ENCODE data around the gene MTMR4.
"Not testable (repeated sequence)": the region's sequence is repeated elsewhere in the genome, so short reads cannot be mapped to it uniquely, and the experiment has no call there.

MTMR4 gene

GRCh38 chr17:58516644-58517377 is 2.4 kb upstream of the MTMR4 start:
- H3K4me1 Mint-ChIP-seq: peaks cover 37 to 47% of the 10 kb centered on the region in 2 donors
- DNase-seq: no peak

GRCh38 chr17:58515286-58515685 is 848 bp upstream of the MTMR4 start:
- Mint-ChIP-seq H3K4me1 (peaks cover 49 to 63% of the 10 kb centered on the region in 2 donors), H3K36me3 (peaks cover 27 to 46% of the 10 kb centered on the region in 2 donors), H3K27ac (peak overlapping the region; percentile 84), H3K27me3 (no peaks in the 10 kb centered on the region), H3K9me3 (no peaks in the 10 kb centered on the region), H3K4me3 (peak overlapping the region; percentile 86 to 93)
- DNase-seq: no peak
- no peak for ATAC-seq (replicated peaks)

More at GRCh38 chr17:58516644-58517377, 2.4 kb upstream of the MTMR4 start:
- Mint-ChIP-seq H3K36me3 (peaks cover 14 to 33% of the 10 kb centered on the region in 2 donors), H3K27me3 (no peaks in the 10 kb centered on the region), H3K4me3 (peak overlapping the region; percentile 83 to 91), H3K27ac (peak overlapping the region; percentile 87), H3K9me3 (no peaks in the 10 kb centered on the region)
- no peak for ATAC-seq (replicated peaks)

GRCh38 chr17:58514770-58515157 is 326 bp upstream of the MTMR4 start:
- DNase-seq (no peak), ATAC-seq (replicated peaks) (no peak)
- H3K27me3 Mint-ChIP-seq: no peaks in the 10 kb centered on the region
- H3K4me1 Mint-ChIP-seq: peaks cover 52 to 68% of the 10 kb centered on the region in 2 donors
- peaks cover 32 to 52% of the 10 kb centered on the region in 2 donors for H3K36me3 Mint-ChIP-seq
- peak overlapping the region; percentile 84 for H3K27ac Mint-ChIP-seq
- H3K4me3 Mint-ChIP-seq: peak overlapping the region; percentile 86 to 93
- no peaks in the 10 kb centered on the region for H3K9me3 Mint-ChIP-seq

GRCh38 chr17:58513267-58513964 is 1.0 kb downstream of the MTMR4 start:
- peak overlapping the region; percentile 97 for H3K27ac Mint-ChIP-seq

GRCh38 chr17:58510075-58510474 is 4.4 kb downstream of the MTMR4 start:
- ATAC-seq (replicated peaks): peak in 1 of 2 donors; percentile 24
- Mint-ChIP-seq H3K4me3 (peak overlapping the region; percentile 3 to 54), H3K27me3 (no peaks in the 10 kb centered on the region), H3K27ac (peak overlapping the region; percentile 81), H3K9me3 (no peaks in the 10 kb centered on the region), H3K4me1 (peaks cover 51 to 74% of the 10 kb centered on the region in 2 donors), H3K36me3 (peaks cover 61 to 80% of the 10 kb centered on the region in 2 donors)
- no peak for DNase-seq

More at GRCh38 chr17:58513267-58513964, 1.0 kb downstream of the MTMR4 start:
- Mint-ChIP-seq H3K4me3 (peak overlapping the region; percentile 93 to 96), H3K9me3 (no peaks in the 10 kb centered on the region), H3K4me1 (peaks cover 59 to 72% of the 10 kb centered on the region in 2 donors), H3K27me3 (no peaks in the 10 kb centered on the region), H3K36me3 (peaks cover 40 to 62% of the 10 kb centered on the region in 2 donors)
- DNase-seq: peak; percentile 70
- ATAC-seq (replicated peaks): no peak

- ATAC-seq (replicated peaks) (no peak), DNase-seq (no peak)
- Mint-ChIP-seq H3K36me3 (peaks cover 69 to 88% of the 10 kb centered on the region in 2 donors), H3K27me3 (no peaks in the 10 kb centered on the region), H3K4me3 (no peak overlapping the region), H3K4me1 (peaks cover 55 to 82% of the 10 kb centered on the region in 2 donors), H3K9me3 (no peaks in the 10 kb centered on the region), H3K27ac (peak overlapping the region; percentile 22)
Observed at GRCh38 chr17:58508341-58509067, 5.9 kb downstream of the MTMR4 start.

DNA sequence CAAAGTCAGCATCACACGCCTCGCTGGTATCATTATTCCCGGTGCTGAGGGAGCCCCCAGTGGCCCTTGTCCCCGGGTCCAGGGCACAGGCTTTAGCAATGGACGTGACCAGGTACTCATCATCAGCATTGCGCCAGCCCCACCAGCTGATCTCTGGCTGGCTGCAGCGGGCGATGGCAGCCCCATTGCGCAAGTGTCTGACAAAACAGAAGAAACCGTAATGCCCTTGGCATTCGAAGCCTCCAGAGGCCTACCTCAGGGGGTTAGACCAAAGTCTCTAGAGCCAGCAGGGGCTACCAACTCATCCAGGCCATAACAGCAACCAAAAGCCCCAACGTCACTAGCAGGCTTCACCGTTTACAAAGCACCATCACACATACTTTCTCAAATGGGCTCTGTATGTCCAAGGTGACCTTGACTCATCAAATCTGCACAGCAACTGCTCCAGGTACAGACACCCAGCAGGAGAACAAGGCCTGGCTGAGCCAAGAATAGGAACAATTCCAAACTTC is 7.3 kb downstream of the MTMR4 start:
- Mint-ChIP-seq H3K27ac (peak overlapping the region; percentile 85), H3K4me3 (no peak overlapping the region), H3K9me3 (no peaks in the 10 kb centered on the region), H3K4me1 (peaks cover 47 to 72% of the 10 kb centered on the region in 2 donors), H3K36me3 (peaks cover 71 to 87% of the 10 kb centered on the region in 2 donors), H3K27me3 (no peaks in the 10 kb centered on the region)
- DNase-seq: no peak
- no peak for ATAC-seq (replicated peaks)

- Mint-ChIP-seq H3K4me1 (peaks cover 45 to 65% of the 10 kb centered on the region in 2 donors), H3K36me3 (peaks cover 65 to 80% of the 10 kb centered on the region in 2 donors), H3K27me3 (no peaks in the 10 kb centered on the region), H3K27ac (peak overlapping the region; percentile 85), H3K4me3 (no peak overlapping the region), H3K9me3 (no peaks in the 10 kb centered on the region)
- ATAC-seq (replicated peaks): no peak
- DNase-seq: no peak
Observed at GRCh38 chr17:58506354-58507080, 7.9 kb downstream of the MTMR4 start.

- peaks cover 55 to 65% of the 10 kb centered on the region in 2 donors for H3K36me3 Mint-ChIP-seq
- H3K27ac Mint-ChIP-seq: peak overlapping the region; percentile 97
- H3K27me3 Mint-ChIP-seq: no peaks in the 10 kb centered on the region
- H3K4me3 Mint-ChIP-seq: peak overlapping the region; percentile 63 to 83
- DNase-seq: peak; percentile 63
- no peaks in the 10 kb centered on the region for H3K9me3 Mint-ChIP-seq
- peak; percentile 98 for ATAC-seq (replicated peaks)
- peaks cover 32 to 49% of the 10 kb centered on the region in 2 donors for H3K4me1 Mint-ChIP-seq
Observed at GRCh38 chr17:58504826-58505351, 9.5 kb downstream of the MTMR4 start.

DNA sequence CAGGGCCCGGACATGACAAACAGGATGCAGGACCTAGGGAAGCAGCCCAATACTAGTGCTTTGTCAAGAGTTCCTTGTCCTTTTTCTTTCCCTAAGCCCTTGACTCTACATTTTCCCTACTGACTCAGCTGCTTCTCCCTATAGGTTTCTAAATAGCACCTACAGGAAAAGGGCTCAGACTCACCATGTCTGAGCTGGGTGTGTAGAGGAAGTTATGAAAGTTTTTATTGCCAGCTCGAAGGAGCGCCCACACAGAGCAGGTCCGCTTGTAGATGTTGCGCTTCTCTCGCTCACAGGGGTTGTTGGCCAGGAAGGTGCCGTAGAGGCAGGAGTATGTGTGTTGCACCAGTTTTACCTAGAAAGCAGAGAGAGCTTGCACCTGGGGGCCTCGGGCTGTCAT is 10.6 kb downstream of the MTMR4 start:
- H3K27ac Mint-ChIP-seq: peak overlapping the region; percentile 97
- H3K4me1 Mint-ChIP-seq: peaks cover 24 to 52% of the 10 kb centered on the region in 2 donors

GRCh38 chr17:58503134-58503533 is 11.3 kb downstream of the MTMR4 start:
- not testable (repeated sequence) for H3K27me3 Mint-ChIP-seq; ATAC-seq (replicated peaks); DNase-seq; H3K9me3 Mint-ChIP-seq; H3K4me3 Mint-ChIP-seq
- Mint-ChIP-seq H3K36me3 (peaks cover 51 to 66% of the 10 kb centered on the region in 2 donors), H3K4me1 (peaks cover 23 to 52% of the 10 kb centered on the region in 2 donors), H3K27ac (peak overlapping the region; percentile 89)

More for the DNA sequence above, 10.6 kb downstream of the MTMR4 start:
- Mint-ChIP-seq H3K4me3 (peak overlapping the region in 1 of 2 donors; percentile 39), H3K27me3 (no peaks in the 10 kb centered on the region), H3K36me3 (peaks cover 52 to 65% of the 10 kb centered on the region in 2 donors), H3K9me3 (no peaks in the 10 kb centered on the region)
- ATAC-seq (replicated peaks): no peak
- no peak for DNase-seq

GRCh38 chr17:58501451-58501850 is 13.0 kb downstream of the MTMR4 start:
- Mint-ChIP-seq H3K27ac (no peak overlapping the region), H3K36me3 (peaks cover 46 to 67% of the 10 kb centered on the region in 2 donors), H3K27me3 (no peaks in the 10 kb centered on the region), H3K9me3 (no peaks in the 10 kb centered on the region), H3K4me1 (peaks cover 22 to 44% of the 10 kb centered on the region in 2 donors), H3K4me3 (no peak overlapping the region)
- DNase-seq: no peak
- no peak for ATAC-seq (replicated peaks)

DNA sequence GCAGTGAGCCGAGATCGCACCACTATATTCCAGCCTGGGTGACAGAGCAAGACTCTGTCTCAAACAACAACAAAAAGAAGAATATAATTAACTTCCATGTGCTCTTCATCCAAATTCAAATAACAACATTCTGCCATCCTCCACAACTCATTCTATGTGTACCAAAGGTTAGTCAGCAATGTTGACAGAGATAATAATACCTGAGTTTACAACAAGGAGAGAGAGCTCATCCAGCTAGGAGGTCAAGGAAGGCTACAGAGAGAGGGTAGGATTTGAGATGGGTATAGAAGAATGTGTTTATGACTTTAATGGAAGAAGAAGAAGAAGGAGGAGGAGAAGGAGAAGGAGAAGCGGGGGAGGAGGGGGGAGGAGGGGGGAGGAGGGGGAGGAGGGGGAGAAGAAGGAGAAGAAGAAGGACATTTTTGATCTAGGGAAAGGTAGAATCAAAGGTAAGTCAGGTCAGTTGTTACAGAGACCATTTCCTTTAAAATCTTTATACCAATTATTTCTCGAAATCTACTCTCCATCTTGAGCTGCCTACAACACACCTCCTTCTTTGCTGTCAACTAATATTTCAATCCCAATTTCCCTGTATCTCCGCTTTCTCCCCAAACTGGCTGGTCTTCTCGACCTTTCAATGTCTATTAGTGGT is 16.1 kb downstream of the MTMR4 start:
- H3K27ac Mint-ChIP-seq: peak overlapping the region; percentile 2
- H3K4me3 Mint-ChIP-seq: no peak overlapping the region

More for the DNA sequence above, 16.1 kb downstream of the MTMR4 start:
- DNase-seq: no peak
- H3K27me3 Mint-ChIP-seq: no peaks in the 10 kb centered on the region
- no peaks in the 10 kb centered on the region for H3K9me3 Mint-ChIP-seq
- peaks cover 52 to 66% of the 10 kb centered on the region in 2 donors for H3K36me3 Mint-ChIP-seq
- ATAC-seq (replicated peaks): no peak
- H3K4me1 Mint-ChIP-seq: peaks cover 16 to 29% of the 10 kb centered on the region in 2 donors

Measured in stimulated activated naive B cell treated with anti-CD40 and anti-IgM and Interleukin-4, amounts not matched to agents 10 μg/mL and 1 μg/mL and 100 μg/mL, for 72 hours (primary cell).